Measurements from ENCODE around the gene FTO.

GRCh38 chr16:54080524-54081008, 376.6 kb downstream of the FTO start:
- TF ChIP-seq CTCF (IDR thresholded peaks at IDR 0.05) (no peak), FOXK1 (CRISPR knock-in tag; IDR thresholded peaks at IDR 0.05) (no peak), CDX4 (CRISPR knock-in tag; IDR thresholded peaks at IDR 0.05; ENCODE audit: borderline replicate concordance) (no peak), CREB1 (CRISPR knock-in tag; IDR thresholded peaks at IDR 0.05) (no peak), TEAD4 (CRISPR knock-in tag; IDR thresholded peaks at IDR 0.05) (no peak), NFYB (CRISPR knock-in tag; conservative IDR thresholded peaks at IDR 0.05; ENCODE audit: low read depth) (no peak), NR1H2 (CRISPR knock-in tag; IDR thresholded peaks at IDR 0.05) (no peak), HMGXB4 (CRISPR knock-in tag; IDR thresholded peaks at IDR 0.05) (no peak), ATF1 (CRISPR knock-in tag; IDR thresholded peaks at IDR 0.05) (no peak), TCF7 (CRISPR knock-in tag; IDR thresholded peaks at IDR 0.05; ENCODE audit: low read depth) (no peak), ZBTB21 (CRISPR knock-in tag; IDR thresholded peaks at IDR 0.05; ENCODE audit: borderline replicate concordance) (no peak), ZNF263 (CRISPR knock-in tag; IDR thresholded peaks at IDR 0.05; ENCODE audit: low read depth) (no peak), USF1 (CRISPR knock-in tag; IDR thresholded peaks at IDR 0.05) (no peak), MAX (CRISPR knock-in tag; IDR thresholded peaks at IDR 0.05) (no peak)
